ENCODE data around the gene CPEB1.
"Not testable (repeated sequence)": the region's sequence is repeated elsewhere in the genome, so short reads cannot be mapped to it uniquely, and the experiment has no call there.

The CPEB1 gene

DNA sequence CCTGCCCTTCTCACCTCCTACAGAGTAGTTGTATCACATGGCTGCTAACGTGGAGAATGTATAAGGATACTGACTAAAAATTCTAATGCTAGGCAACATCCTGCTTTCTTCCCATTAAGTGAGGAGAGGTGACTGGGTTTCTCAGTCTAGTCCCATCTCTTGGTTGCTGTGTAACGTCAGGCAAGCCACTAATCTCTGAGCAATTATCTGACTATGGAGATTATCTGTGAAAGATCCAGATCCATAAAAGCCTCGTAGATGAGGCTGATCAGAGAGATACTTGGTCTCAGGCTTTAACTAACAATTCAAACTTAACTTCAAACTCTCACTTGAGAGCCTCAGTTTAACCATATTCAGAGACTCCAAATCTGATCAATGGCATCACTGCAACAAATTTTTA, 102.2 kb downstream of the CPEB1 start:
- DNase-seq (ENCODE audit: low spot score) = no peak

DNA sequence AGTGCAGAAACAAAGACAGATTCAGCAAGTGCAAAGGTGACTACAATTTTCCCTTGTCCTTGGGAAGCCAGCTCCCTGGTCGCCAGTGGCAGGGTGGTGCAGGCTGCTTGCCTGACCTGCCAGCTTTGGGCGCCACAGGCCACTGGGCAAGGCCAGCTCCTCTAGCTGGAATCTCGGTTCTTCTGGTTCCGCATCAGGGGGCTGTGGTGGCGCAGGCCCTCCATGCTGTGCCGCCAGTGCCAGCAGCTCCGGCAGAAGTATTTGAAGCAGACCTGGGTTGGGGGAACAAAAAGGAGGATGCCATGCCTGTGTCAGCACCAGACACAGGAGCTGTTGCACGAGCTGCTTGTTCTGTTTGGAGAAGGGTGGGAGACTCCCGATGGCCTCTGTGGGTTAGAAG, 102.7 kb downstream of the CPEB1 start:
- no peak for DNase-seq (ENCODE audit: low spot score)

DNA sequence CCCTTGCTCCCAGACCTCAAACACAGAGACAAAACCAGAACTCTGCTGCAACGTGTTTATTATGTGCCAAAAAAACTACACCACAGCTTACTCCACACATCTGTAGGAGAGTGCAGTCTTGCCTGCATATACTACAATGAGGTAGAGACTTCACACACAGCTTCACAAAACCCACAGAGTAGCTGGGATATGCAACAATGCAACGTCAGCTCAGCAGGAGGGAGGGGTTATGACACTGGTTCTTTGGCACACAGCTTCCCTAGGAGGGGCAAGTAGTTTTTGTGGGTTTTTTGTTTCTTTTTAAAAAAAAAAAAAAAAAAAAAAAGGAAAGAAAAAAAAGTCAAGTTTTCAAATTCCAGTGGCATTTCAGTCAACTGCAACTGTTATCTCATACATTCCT, 104.0 kb downstream of the CPEB1 start:
- DNase-seq (ENCODE audit: low spot score) = no peak

DNA sequence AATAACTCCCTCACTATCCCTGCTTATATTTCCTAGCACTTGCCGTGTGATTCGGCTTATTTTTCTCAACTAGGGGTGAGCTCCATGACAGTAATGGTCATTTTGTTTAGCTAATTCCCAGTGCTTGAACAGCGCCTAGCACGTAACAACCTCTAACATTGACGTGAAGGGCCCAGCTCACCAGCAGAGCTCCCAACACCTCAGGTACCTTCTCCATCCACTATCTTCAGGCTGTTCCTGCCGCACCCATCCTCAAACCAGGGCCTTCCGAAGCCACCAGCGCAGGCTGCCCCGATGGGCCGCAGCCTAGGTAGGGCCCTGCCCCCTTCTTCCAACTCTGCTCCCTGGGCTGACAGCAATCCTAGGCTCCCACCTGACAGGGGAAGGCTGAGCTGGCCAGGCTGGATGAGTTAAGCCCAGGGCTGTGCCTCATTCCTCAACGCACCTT, 106.2 kb downstream of the CPEB1 start:
- DNase-seq (ENCODE audit: low spot score) = no peak

DNA sequence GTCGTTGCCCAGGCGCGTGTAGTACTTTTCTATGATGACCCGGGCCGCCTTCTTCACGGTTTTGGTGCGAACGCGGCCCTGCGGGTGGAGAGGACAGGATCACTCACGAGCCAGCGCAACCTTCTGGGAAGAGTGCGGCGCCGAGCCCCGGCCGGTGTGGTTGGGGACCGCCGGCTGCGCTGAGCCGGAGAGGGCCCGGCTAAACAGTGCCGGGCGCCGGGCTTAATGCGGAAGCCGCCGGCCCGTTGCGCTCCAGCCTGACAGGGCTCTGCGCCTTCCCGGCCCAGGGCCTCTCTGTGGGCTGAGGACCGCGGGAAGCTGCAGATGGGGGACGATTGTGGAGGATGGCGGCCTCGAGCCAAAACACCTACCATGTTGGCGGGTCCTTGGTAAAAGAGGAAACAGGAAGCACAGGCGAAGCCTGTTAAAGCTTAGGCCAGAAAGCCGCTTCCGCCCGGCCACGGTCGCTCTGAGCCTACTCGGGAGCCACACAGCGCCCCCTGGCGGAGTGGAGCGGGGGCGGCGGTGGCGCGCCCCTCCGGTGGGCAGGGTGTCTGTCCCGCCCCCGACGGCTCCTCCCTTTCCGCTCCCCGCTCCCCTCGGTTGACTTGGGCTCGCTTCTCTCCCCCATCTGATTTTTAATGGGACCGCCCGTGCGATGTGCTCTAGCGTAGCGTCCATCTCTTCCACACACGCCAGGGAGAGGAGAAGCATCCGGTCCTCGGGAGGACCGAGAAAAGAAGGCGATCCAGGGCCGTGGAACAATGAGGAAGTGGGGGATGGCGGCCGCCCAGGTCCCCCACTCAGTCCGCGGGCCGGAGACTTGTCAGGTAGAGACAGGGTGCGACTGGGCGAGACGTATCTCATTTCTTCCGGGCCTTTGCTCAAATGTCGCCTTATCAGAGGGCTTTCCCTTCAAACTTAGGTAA, 106.8 kb downstream of the CPEB1 start, which contains the start of gene RPS17:
TSS of gene RPS17 (minus strand) at position 403 of the 929 bp plus-strand sequence. CDS start at position 374, 29 bp downstream.
- peak; percentile 96 for DNase-seq (ENCODE audit: low spot score)

DNA sequence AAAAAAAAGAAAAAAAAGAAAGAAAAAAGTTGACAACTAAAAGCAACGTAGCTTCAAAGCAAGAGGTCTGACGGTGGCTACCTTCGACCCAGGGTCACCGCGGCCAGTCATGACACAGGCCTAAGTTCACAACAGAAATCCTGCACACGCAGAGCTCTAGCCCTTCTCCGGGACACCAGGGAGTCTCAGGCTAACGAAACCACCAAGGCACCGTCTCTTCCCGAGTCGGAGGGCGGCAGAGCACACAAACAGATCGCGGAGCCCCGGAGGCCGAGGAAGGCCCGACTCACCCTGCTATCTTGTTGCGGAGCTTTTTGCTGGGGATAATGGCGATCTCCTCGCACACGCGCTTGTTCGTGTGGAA, 107.5 kb downstream of the CPEB1 start:
- DNase-seq (ENCODE audit: low spot score) = no peak

DNA sequence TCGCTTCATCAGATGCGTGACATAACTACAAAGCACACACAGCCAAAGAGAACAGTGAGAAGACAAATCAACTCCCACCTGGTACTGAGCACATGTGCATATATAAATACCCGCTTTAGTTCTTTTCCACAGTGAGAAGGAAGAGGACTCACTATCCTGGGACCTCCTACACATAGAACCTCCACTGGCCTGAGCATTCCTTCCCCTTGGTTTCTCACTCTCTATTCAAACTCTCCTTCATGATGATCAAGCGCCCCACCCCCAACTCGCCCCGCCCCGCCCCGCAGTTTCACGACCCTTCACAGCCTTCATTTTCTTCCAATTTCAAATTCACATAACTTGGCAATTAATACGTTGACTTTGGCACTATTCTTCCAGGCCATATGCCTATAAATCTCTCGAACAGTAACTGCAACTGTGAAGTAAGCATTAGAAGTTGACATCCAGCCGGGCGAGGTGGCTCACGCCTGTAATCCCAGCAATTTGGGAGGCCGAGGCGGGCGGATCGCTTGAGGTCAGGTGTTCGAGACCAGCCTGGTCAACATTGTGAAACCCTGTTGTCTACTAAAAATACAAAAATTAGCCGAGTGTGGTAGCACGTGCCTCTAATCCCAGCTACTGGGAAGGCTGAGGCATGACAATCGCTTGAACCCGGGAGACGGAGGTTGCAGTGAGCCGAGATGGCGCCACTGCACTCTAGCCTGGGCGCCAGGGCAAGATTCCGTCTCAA, 108.0 kb downstream of the CPEB1 start:
- no peak for DNase-seq (ENCODE audit: low spot score)

DNA sequence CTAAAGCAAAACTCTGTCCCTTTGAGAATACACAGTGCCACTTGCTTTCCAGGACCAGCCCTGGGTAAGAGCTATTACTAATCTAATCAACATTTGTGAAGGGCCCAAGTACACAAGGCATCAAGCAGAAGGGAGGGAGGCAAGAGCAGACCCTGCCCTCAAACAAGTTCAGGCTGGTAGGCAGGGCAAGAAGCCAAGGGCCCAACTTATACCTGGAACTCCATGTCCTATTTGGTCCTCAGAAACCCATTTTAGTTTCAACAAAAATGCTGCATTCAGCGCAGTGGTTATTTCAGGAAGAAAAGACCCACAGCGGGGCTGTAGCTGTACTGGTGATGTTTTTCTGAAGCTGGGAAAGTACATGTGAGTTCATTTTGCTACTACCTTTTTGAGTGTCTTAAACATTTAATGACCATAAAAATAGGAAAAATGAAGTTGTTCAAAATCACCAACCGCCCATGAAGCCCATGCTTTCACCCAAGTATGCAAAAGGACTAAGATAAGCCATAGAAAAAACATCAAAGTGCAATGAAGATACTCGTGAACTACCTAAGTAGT, 109.7 kb downstream of the CPEB1 start:
- DNase-seq (ENCODE audit: low spot score) = no peak

DNA sequence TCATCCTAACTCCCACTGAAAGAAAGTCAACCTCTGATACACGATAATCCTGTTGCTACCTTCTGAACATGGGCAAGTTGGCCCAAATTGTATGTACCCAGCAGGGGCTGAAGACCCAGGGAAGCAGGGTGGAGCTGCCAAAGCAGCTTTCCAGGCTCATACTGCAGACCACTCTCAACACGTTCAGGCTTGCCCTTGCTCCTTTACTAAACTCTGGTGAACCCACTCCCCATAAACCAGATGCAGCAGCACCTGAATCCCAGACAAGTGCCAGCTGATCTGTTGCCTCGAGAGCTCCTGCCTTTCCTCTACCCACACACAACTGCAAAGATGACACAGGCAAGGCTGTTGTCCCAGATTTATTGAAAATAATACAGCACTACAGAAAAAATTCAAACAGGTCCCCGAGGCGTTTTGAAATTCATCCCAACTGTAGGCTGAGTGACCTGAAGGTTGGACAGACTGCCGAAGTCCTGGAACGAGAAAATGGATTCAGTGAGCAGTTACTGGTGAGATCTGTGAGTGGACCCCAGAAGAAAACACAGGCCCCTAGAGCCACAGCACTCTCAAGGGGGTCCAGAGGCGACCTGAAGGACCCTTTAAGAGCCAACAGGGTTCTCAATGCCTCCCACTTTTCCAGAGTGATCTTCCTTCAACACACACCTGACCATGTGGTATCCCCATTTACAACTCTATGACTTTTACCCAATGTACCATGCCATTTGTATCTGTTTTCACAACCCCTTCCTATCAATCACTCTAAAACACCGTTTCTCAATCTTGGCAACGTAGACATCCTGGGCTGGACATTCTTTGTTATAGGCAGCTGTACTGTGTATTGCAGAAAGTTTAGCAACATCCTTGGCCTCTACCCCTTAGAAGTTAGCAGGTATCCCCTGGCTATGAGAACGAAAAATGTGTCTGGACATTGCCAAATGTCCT, 110.5 kb downstream of the CPEB1 start:
- DNase-seq (ENCODE audit: low spot score) = no peak

DNA sequence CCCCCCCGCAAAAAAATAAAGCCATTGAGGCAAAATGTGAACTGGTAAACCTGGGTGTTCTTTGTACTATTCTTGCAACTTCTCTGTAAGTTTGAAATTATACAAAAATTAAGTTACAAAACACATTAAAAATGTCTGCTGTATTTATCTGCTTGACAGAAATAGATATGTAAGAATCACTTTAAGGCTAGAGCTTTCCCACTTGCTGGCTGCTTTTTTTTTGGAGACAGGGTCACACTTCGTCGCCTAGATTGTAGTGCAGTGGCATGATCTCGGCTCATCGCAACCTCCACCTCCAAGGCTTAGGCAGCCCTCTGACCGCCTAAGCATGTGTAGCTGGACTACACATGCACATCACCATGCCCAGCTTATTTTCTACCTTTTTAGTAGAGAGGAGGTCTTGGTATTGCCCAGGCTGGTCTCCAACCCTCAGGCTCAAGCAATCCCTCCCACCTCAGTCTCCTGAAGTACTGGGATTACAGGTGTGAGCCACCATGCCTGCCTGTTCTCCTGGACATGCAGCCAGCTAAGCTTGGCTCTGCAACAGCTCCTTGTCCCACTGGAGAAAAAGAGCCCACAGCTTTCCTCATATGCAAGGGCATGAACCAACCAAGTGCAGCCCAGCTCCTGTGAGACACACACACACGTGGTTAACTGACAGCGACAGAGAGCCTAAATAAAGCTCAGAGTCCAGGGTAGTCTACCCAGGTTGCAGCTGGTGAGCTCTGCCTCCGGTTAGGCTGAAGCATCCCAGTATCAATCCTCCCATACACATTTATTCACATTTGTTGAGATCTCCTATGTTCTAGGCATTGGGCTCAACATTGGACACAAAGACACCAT, 111.4 kb downstream of the CPEB1 start:
- no peak for DNase-seq (ENCODE audit: low spot score)

DNA sequence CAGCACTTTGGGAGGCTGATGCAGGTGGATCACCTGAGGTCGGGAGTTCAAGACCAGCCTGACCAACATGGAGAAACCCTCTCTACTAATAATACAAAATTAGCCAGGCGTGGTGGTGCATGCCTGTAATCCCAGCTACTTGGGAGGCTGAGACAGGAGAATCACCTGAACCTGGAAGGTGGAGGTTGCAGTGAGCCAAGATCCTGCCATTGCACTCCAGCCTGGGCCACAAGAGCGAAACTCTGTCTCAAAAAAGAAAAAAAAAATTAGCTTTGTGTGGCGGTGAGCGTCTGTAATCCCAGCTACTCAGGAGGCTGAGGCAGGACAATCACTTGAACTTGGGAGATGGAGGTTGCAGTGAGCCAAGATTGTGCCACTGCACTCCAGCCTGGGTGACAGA, 112.0 kb downstream of the CPEB1 start:
- DNase-seq (ENCODE audit: low spot score) = not testable (repeated sequence)

DNA sequence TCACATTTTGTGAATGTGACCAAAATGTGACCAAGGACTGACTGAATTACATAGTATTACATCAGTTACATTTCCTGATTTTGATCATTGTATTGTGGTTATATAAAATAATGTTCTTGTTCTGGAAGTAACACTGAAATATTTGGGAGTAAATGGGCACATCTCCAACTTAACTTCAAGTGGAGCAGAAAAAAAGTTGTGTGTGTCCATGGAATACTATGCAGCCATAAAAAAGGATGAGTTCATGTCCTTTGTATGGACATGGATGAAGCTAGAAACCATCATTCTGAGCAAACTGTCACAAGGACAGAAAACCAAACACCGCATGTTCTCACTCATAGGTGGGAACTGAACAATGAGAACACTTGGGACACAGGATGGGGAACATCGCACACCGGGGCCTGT, 112.7 kb downstream of the CPEB1 start:
- not testable (repeated sequence) for DNase-seq (ENCODE audit: low spot score)

DNA sequence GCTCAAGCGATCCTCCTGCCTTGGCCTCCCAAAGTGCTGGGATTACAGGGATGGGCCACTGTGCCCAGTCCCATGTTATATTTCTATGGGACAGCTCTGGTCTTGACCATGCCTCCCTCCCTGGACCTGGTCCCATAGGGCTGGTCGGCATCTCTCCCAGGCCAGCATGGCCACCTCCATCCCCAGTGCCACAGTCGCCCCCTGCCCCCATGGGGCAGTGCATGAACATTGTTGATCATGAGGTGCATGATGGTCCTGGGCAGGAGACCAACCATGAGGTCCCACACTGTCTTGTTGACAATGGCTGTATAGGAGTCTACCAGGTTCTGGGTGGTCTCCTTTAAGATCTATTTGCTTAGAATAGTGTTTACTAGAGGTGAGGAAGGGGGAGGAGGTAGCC, 113.4 kb downstream of the CPEB1 start:
- DNase-seq (ENCODE audit: low spot score) = no peak

DNA sequence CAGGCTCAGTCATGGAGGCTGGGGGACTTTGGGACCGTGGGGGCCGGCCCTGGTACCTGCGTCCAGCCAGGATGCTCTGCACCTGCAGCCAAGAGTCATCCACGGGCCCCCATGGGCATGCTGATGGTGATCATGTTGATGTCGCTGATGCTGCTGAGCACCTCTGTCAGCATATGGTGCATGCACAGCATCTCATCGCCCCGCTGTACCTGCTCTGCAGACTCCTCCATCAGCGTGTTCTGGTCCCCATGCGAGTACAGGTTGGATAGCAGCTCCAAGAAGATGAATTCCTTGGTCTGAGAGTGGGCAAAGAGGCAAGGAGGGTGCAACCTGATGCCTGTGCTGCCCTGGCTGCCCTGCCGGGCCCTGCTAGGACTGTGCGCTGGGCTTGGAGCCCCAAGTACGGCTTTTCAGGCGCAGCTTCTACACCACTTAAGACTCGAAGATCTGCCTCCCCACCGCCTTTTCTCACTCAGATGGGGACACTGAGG, 114.1 kb downstream of the CPEB1 start:
- no peak for DNase-seq (ENCODE audit: low spot score)

DNA sequence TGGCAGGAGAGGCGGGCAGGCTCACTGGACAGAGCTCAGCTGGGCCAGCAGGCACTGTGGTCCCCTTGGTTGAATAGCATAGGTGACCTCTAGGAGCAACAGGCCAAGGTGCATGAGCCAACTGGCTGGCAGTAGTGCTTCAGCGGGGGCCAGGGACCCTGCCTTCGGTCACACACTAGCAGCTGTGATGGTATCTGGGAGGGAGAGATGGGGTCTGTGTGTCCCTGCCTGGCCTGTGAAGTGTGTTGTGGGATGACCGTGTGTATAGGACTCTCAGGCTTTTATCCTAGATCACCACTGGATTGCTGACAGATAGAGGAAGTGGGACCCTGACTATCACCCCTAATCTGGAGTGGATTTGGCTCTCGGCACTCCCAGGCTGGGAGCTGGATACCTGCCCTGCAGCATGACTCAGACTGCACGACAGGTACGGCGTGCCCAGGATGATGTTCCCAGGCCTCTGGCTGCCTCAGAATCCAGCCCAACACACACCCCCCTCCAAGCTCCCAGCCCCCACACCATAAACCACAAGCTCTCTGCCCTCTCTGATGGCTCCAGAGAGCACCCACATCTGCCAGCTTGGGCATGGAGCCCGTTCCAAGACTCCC, 114.7 kb downstream of the CPEB1 start:
- no peak for DNase-seq (ENCODE audit: low spot score)

DNA sequence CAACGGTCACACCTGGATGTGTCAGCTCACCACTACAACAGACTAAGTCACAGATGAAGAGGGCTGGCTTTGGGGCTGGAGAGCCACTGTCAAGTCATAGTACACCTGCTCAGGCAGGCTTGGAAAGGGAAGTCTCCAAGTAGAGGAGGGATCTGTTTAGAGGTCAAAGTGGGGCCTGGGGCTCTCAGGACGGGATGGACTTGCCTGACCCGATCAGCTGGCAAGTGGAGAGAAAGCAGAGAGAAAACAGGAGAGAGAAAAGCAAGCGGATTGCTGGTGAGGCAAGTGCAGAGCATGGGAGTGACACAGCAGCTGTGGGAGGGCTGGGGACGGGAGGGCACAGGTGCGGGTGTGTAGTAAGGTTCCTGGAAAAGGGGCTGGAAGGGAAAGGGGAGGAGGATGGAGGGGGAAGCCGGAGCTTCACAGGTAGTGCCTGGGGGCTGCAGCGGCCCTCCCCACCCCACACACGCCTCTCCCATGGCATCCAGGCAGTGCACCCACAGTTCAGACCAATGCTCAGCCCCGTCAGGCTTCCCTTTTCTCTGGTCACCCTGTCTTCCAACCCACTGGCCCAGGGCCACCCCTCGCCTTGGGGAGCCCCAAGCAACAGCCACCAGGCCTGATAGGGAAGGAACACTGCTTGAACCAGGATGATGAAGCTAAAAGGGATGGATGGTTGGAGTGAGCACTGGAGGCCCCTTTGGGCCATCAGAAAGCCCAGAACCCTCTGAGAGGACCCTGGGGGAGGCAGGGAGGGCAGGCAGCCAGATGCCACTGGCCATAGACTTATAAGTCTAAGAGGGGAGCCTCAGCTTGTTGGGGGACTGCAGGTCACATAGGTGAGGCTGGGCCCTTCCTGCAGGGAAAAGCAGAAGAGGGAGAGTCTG, 115.4 kb downstream of the CPEB1 start:
- no peak for DNase-seq (ENCODE audit: low spot score)

DNA sequence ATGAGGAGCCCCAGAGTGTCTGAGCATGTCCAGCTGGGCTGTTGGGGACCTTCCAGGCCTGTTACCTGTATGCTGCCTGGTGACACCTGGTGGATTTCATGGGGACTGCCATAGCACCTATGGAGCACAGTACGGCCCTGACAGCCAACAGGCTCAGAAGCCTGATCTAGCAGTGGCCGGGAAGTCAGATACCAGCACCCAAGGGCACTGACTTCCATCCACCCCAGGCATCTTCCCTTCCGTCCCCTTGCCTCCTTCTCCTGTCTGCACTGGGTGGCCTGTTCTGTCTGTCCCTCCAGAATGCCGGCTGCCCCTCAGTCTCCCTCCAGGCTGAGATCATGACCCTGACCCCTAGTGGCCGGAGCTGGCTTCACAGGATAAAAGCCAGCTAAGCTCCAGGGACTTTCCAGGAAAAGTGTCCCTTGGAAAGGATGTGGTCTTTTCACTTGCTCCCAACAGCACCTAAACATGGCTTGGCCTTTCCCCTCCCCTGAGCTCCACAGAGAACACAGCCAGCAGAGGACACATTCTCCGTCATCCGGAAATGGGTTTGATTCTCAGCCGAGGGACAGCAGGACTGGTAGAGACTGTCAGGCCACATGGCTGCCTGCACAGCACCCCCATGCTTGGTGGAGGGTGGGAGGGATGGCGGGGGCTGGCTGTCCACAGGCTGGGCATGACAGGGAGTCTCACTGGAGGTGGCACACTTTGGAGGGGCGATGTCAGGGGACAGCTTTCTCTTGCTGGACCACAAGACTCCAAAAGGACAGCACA, 116.4 kb downstream of the CPEB1 start:
- DNase-seq (ENCODE audit: low spot score) = peak; percentile 72

DNA sequence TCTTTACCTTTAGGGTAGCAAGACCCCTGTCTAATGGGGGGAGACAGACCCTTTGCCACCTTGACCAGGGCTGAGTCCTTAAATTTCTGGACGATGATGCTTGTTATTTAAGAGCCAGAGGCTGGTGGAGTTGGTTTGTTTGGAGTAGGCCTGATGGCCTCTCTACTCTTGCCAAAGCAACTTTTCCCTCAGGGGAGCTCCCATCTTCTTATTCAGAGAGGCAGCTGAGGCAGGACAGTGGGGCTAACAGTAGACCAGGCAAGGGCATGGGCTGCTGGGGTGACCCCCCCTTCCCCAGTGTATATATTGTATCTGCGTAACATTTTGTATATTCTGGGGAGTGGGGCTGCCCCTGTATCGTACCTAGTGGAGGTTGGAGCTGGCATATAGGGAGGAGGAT, 117.2 kb downstream of the CPEB1 start:
- DNase-seq (ENCODE audit: low spot score) = no peak

All from HuH-7 (cell line).